ENCODE measurements around the gene TTLL3.

DNA sequence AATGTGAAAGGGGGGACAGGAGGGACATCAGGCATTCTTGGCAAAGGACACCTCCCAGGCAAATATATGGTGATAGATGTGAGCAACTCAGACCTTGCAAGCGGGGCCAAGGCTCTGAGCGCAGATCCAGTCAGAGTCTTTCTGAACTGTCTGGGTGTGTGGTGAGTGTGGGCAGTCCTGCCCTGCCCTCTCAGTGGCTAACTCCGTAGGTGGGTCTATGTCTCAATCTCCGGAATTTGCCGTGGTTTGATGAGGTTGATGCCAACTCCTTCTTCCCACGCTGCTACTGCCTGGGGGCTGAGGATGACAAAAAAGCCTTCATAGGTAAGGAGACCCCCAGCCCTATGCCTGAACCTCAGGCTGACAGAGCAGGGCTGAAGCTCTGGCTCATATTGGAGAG lies 7.4 kb downstream of the TTLL3 start:
- TF ChIP-seq, protein P1, sequence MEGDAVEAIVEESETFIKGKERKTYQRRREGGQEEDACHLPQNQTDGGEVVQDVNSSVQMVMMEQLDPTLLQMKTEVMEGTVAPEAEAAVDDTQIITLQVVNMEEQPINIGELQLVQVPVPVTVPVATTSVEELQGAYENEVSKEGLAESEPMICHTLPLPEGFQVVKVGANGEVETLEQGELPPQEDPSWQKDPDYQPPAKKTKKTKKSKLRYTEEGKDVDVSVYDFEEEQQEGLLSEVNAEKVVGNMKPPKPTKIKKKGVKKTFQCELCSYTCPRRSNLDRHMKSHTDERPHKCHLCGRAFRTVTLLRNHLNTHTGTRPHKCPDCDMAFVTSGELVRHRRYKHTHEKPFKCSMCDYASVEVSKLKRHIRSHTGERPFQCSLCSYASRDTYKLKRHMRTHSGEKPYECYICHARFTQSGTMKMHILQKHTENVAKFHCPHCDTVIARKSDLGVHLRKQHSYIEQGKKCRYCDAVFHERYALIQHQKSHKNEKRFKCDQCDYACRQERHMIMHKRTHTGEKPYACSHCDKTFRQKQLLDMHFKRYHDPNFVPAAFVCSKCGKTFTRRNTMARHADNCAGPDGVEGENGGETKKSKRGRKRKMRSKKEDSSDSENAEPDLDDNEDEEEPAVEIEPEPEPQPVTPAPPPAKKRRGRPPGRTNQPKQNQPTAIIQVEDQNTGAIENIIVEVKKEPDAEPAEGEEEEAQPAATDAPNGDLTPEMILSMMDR (IDR thresholded peaks at IDR 0.05; ENCODE audit: poor library complexity, severe bottlenecking), result no peak
- TF ChIP-seq POLR2AphosphoS5 (IDR thresholded peaks at IDR 0.05) (no peak), EP300 (conservative IDR thresholded peaks at IDR 0.05; ENCODE audit: poor library complexity, severe bottlenecking) (no peak), EZH2 (IDR thresholded peaks at IDR 0.05; ENCODE audit: borderline replicate concordance, insufficient read depth, low read length, poor library complexity, severe bottlenecking) (no peak), SMC3 (conservative IDR thresholded peaks at IDR 0.05; ENCODE audit: poor library complexity) (no peak), TAF1 (IDR thresholded peaks at IDR 0.05; ENCODE audit: low read depth) (no peak)
- TF ChIP-seq, protein P2, sequence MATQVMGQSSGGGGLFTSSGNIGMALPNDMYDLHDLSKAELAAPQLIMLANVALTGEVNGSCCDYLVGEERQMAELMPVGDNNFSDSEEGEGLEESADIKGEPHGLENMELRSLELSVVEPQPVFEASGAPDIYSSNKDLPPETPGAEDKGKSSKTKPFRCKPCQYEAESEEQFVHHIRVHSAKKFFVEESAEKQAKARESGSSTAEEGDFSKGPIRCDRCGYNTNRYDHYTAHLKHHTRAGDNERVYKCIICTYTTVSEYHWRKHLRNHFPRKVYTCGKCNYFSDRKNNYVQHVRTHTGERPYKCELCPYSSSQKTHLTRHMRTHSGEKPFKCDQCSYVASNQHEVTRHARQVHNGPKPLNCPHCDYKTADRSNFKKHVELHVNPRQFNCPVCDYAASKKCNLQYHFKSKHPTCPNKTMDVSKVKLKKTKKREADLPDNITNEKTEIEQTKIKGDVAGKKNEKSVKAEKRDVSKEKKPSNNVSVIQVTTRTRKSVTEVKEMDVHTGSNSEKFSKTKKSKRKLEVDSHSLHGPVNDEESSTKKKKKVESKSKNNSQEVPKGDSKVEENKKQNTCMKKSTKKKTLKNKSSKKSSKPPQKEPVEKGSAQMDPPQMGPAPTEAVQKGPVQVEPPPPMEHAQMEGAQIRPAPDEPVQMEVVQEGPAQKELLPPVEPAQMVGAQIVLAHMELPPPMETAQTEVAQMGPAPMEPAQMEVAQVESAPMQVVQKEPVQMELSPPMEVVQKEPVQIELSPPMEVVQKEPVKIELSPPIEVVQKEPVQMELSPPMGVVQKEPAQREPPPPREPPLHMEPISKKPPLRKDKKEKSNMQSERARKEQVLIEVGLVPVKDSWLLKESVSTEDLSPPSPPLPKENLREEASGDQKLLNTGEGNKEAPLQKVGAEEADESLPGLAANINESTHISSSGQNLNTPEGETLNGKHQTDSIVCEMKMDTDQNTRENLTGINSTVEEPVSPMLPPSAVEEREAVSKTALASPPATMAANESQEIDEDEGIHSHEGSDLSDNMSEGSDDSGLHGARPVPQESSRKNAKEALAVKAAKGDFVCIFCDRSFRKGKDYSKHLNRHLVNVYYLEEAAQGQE (IDR thresholded peaks at IDR 0.05; ENCODE audit: borderline replicate concordance), result no peak
